Hepatocyte (in vitro differentiated cells): ENCODE measurements around the gene STN1.

Experiments
- CTCF ChIP-seq: fragments of 200-600 bp; sonication (generic); IDR thresholded peaks from 2 replicates; pipeline ENCODE4 v1.5.1; 2016; ENCODE audit warnings: antibody characterized with exemption, mild to moderate bottlenecking; ENCODE audit not compliant: poor library complexity
- EZH2 ChIP-seq: fragments of 200-600 bp; sonication (generic); IDR thresholded peaks from 2 replicates; pipeline ENCODE4 v1.6.1; 2016; ENCODE audit warnings: antibody characterized with exemption, mild to moderate bottlenecking, borderline replicate concordance
- EZH2phosphoT487 ChIP-seq: fragments of 200-600 bp; sonication (generic); IDR thresholded peaks from one replicate; pipeline ENCODE4 v1.6.1; 2018; ENCODE audit warnings: antibody characterized with exemption, mild to moderate bottlenecking, low read depth, moderate library complexity; ENCODE audit not compliant: unreplicated experiment, severe bottlenecking

GRCh38 chr10:103915796-103916195, 2.2 kb downstream of the STN1 start:
- no peak for TF ChIP-seq EZH2
- TF ChIP-seq CTCF, result no peak
- no peak for TF ChIP-seq EZH2phosphoT487
